Gastrocnemius medialis (tissue), 4 donors: ENCODE measurements around the gene MPHOSPH9.

Experiments
- CTCF ChIP-seq, 5 experiments: fragments of 450-650 bp in 3 of 5; fragments of 200-600 bp in 2 of 5; sonication (generic) in 2 of 5; IDR thresholded peaks in 4 of 5; conservative IDR thresholded peaks in 1 of 5; 1 replicate in 4 of 5; 2 replicates in 1 of 5; pipeline ENCODE4 v1.5.1; 2016 to 2019; ENCODE audit warnings: antibody characterized with exemption in 5 of 5, mild to moderate bottlenecking in 3 of 5, moderate library complexity in 3 of 5
- POLR2A ChIP-seq, 2 donors: fragments of 450-650 bp; IDR thresholded peaks; one replicate each; pipeline ENCODE4 v1.6.1; 2017; ENCODE audit warnings: antibody characterized with exemption in 2 of 2, mild to moderate bottlenecking in 2 of 2, moderate library complexity in 2 of 2

- no peak for TF ChIP-seq CTCF (IDR thresholded peaks at IDR 0.05 in 4 of 5, conservative IDR thresholded peaks at IDR 0.05 in 1 of 5)
- TF ChIP-seq POLR2A (IDR thresholded peaks at IDR 0.05): no peak
These were observed 36.5 kb upstream of the MPHOSPH9 start for GRCh38 chr12:123269395-123269892.
